ENCODE measurements around the gene SPEF1. TPM values are rescaled to one million over a fixed set of nuclear protein-coding genes. Genes with fewer than 3 reads are reported as not detected.
"Not testable (repeated sequence)": the region's sequence is repeated elsewhere in the genome, so short reads cannot be mapped to it uniquely, and the experiment has no call there.

Gene SPEF1
- total RNA-seq, 2 experiments from 2014 or later: not detected

- Mint-ChIP-seq H3K36me3 (ENCODE audit: low read depth) (peaks cover 63% of the 10 kb centered on the region), H3K27ac (peak overlapping the region; percentile 91), H3K4me1 (peaks cover 50% of the 10 kb centered on the region), H3K27me3 (no peaks in the 10 kb centered on the region), H3K4me3 (peak overlapping the region; percentile 91), H3K9me3 (no peaks in the 10 kb centered on the region)
- POLR2A ChIA-PET: interaction anchor here (0.7 to 1.4 kb wide), 6 partner anchors 8 to 48 kb away, joined by 3 to 19 read pairs (median 4); partner anchors contain the start of genes ADISSP and CENPB
- CTCF ChIA-PET: interaction anchor here (1.2 to 3.0 kb wide), 5 partner anchors 14 to 58 kb away, joined by 4 to 33 read pairs (median 5); partner anchors contain the start of gene AP5S1
- DNase-seq: no peak
These were observed 15.4 kb upstream of the SPEF1 start for GRCh38 chr20:3796477-3797225.

DNA sequence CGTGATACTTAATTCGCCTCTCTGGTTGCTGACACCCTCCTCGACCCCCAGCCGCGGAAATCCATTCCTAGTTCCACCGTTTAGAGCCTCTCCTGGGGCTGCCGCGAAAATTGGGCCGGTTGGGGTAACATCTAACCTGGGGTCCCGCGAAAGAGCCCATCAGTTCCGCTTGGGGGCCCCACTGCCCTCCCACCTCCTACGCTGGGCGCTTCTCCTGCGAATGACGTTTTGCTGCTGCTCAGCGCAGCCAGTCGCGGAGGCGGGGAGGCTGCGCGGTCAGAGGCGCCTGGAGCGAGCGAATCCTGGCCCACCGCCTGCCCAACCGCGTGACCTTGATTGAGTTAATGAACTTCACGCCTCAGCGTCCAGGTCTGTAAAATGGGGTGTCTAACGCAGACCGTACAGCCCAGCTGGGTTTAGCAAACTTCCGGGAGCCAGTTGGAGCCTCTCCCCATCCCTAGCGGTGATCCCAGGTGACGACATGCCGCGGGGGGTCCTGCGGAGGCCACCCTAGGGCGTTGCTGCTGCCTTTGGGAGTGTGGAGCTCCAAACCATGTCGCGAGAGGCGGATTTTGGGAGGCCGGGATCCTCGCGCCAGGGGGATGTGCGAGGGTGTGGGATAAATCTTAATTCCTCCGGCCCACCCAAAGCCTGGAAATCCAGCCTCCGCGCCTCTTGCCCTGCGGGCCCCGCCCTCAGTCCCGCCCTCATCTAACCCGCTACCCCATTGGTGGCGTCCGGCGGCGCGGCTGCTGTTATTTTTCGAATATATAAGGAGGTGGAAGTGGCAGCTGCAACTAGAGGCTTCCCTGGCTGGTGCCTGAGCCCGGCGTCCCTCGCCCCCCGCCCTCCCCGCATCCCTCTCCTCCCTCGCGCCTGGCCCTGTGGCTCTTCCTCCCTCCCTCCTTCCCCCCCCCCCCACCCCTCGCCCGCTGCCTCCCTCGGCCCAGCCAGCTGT is 14.5 kb upstream of the SPEF1 start, which contains the start of gene CDC25B:
Gene CDC25B (plus strand): TSS at position 800 of the 958 bp plus-strand sequence. CDS start 222 bp downstream, outside the sequence.
- peak within 1 kb of the TSS; percentile 91 for H3K4me3 Mint-ChIP-seq
- H3K27ac Mint-ChIP-seq: peak within 1 kb of the TSS; percentile 96
- POLR2A ChIA-PET: interaction anchor here (0.7 to 1.4 kb wide), 9 partner anchors 9 to 197 kb away, joined by 3 to 19 read pairs (median 3); partner anchors contain the start of genes ADISSP, CENPB and SPEF1
- peaks cover 41% of the 10 kb centered on the region for H3K4me1 Mint-ChIP-seq
- no peaks in the 10 kb centered on the region for H3K9me3 Mint-ChIP-seq
- CTCF ChIA-PET: interaction anchor here (1.2 to 3.0 kb wide), 5 partner anchors 15 to 59 kb away, joined by 4 to 33 read pairs (median 5); partner anchors contain the start of gene AP5S1
- peak; percentile 95 for DNase-seq
- H3K27me3 Mint-ChIP-seq: no peaks in the 10 kb centered on the region
- peaks cover 55% of the 10 kb centered on the region for H3K36me3 Mint-ChIP-seq (ENCODE audit: low read depth)

DNA sequence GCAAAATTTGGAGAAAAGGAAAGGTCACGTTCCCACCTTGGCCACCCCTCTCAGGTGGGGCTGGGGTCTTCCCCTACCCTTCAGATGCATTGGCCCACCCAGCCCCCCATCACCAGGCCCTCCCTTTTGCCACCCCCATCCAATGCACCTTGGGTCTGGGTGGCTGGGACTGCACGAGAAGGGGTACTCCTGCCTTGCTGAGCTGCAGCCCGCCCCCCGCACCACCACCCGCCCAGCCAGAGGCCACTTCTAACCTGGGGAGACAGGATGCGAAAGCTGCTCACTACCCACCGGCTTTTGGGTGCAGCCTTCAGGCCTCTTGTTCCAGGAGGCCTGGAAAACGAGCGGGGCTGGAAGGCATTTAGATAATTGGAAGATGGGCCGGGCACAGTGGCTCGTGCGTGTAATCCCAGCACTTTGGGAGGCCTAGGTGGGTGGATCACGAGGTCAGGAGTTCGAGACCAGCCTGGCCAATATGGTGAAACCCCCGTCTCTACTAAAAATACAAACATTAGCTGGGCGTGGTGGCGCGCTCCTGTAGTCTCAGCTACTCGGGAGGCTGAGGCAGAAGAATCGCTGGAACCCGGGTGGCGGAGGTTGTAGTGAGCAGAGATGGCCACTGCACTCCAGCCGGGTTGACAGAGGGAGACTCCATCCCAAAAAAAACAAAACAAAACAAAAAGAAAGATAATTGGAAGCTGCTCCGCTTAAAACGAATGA is 13.6 kb upstream of the SPEF1 start:
- POLR2A ChIA-PET: interaction anchor here (1.0 to 1.3 kb wide), 4 partner anchors 8 to 198 kb away, joined by 3 read pairs; partner anchors contain the start of genes CENPB and SPEF1
- H3K27ac Mint-ChIP-seq: peak overlapping the region; percentile 96
- H3K4me1 Mint-ChIP-seq: peaks cover 33% of the 10 kb centered on the region
- no peak for DNase-seq
- no peaks in the 10 kb centered on the region for H3K9me3 Mint-ChIP-seq
- CTCF ChIA-PET: interaction anchor here (1.6 to 3.0 kb wide), 3 partner anchors 19 to 59 kb away, joined by 4 to 33 read pairs (median 16); partner anchors contain the start of gene AP5S1
- no peaks in the 10 kb centered on the region for H3K27me3 Mint-ChIP-seq
- peaks cover 45% of the 10 kb centered on the region for H3K36me3 Mint-ChIP-seq (ENCODE audit: low read depth)
- peak overlapping the region; percentile 91 for H3K4me3 Mint-ChIP-seq

DNA sequence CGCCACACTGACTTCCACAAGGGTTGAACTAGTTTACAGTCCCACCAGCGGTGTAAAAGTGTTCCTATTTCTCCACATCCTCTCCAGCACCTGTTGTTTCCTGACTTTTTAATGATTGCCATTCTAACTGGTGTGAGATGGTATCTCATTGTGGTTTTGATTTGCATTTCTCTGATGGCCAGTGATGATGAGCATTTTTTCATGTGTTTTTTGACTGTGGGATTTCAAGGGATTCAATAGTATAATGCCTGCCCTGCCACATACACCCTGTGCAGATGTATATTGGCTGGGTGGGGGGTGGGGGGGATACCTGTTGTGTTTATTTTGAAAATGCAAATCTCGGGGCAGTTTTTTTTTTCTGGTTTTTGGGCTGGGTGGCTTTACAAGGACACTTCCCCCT is 12.9 kb upstream of the SPEF1 start:
- not testable (repeated sequence) for H3K27me3 Mint-ChIP-seq, DNase-seq, H3K9me3 Mint-ChIP-seq
- Mint-ChIP-seq H3K36me3 (ENCODE audit: low read depth) (peaks cover 38% of the 10 kb centered on the region), H3K4me1 (peaks cover 27% of the 10 kb centered on the region), H3K27ac (peak overlapping the region; percentile 26), H3K4me3 (peak overlapping the region; percentile 35)
- POLR2A ChIA-PET: interaction anchor here (1.0 to 1.2 kb wide), 2 partner anchors 7 to 73 kb away, joined by 3 read pairs; partner anchors contain the start of gene CENPB
- CTCF ChIA-PET: interaction anchor here (2.6 kb wide), 1 partner anchor 19 kb away, joined by 16 read pairs; no protein-coding TSS in a partner anchor

- not testable (repeated sequence) for H3K36me3 Mint-ChIP-seq (ENCODE audit: low read depth); H3K4me3 Mint-ChIP-seq; H3K27me3 Mint-ChIP-seq; DNase-seq; H3K27ac Mint-ChIP-seq; H3K9me3 Mint-ChIP-seq
- peaks cover 35% of the 10 kb centered on the region for H3K4me1 Mint-ChIP-seq
- CTCF ChIA-PET: interaction anchor here (3.9 to 9.4 kb wide), 3 partner anchors 31 to 296 kb away, joined by 14 to 98 read pairs (median 46); partner anchors contain the start of gene AP5S1
- POLR2A ChIA-PET: interaction anchor here (1.1 to 8.8 kb wide), 3 partner anchors 22 to 31 kb away, joined by 3 to 90 read pairs (median 57); partner anchors contain the start of gene AP5S1
These were observed 8.0 kb upstream of the SPEF1 start for GRCh38 chr20:3789201-3789600.

DNA sequence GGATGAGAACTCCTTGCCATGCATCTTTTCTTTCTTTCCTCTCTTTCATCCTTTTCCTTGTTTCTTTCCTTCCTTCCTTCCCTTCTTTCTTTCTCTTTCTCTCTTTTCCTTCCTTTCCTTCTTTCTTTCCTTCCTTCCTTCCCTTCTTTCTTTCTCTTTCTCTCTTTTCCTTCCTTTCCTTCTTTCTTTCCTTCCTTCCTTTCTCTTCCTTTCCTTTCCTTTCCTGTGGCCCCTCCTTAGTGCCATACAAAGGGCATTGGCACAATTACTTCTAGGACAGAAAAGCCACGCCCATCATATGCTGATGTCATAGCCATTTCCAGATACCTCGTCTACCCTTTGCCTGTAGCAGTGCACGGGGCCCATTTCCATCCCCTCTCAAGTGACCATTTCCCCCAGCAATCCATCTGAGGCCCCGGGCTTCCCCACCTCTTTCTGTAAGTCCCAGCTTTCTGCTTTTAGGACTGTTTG is 7.5 kb upstream of the SPEF1 start:
- no peaks in the 10 kb centered on the region for H3K27me3 Mint-ChIP-seq
- peaks cover 7% of the 10 kb centered on the region for H3K36me3 Mint-ChIP-seq (ENCODE audit: low read depth)
- no peaks in the 10 kb centered on the region for H3K9me3 Mint-ChIP-seq
- no peak overlapping the region for H3K27ac Mint-ChIP-seq
- CTCF ChIA-PET: interaction anchor here (1.2 to 9.4 kb wide), 4 partner anchors 21 to 297 kb away, joined by 5 to 98 read pairs (median 30); partner anchors contain the start of genes ADISSP and AP5S1
- POLR2A ChIA-PET: interaction anchor here (1.1 to 8.8 kb wide), 4 partner anchors 16 to 32 kb away, joined by 3 to 90 read pairs (median 31); partner anchors contain the start of gene AP5S1
- no peak overlapping the region for H3K4me3 Mint-ChIP-seq
- peaks cover 36% of the 10 kb centered on the region for H3K4me1 Mint-ChIP-seq
- DNase-seq: no peak

GRCh38 chr20:3787324-3788014 is 6.2 kb upstream of the SPEF1 start:
- peaks cover 44% of the 10 kb centered on the region for H3K4me1 Mint-ChIP-seq
- POLR2A ChIA-PET: interaction anchor here (0.8 to 8.8 kb wide), 13 partner anchors 8 to 91 kb away, joined by 3 to 90 read pairs (median 6); partner anchors contain the start of genes ADISSP, AP5S1 and CDC25B
- DNase-seq: no peak
- no peak overlapping the region for H3K27ac Mint-ChIP-seq
- H3K36me3 Mint-ChIP-seq (ENCODE audit: low read depth): peaks cover 11% of the 10 kb centered on the region
- H3K27me3 Mint-ChIP-seq: no peaks in the 10 kb centered on the region
- H3K4me3 Mint-ChIP-seq: peak overlapping the region; percentile 67
- no peaks in the 10 kb centered on the region for H3K9me3 Mint-ChIP-seq
- CTCF ChIA-PET: interaction anchor here (0.6 to 9.4 kb wide), 17 partner anchors 9 to 304 kb away, joined by 3 to 98 read pairs (median 5); partner anchors contain the start of genes ADISSP and AP5S1

- ChIA-PET CTCF (interaction anchor here (0.6 to 9.4 kb wide), 19 partner anchors 8 to 305 kb away, joined by 3 to 98 read pairs (median 5); partner anchors contain the start of genes ADISSP and AP5S1), POLR2A (interaction anchor here (0.6 to 8.8 kb wide), 16 partner anchors 8 to 121 kb away, joined by 3 to 90 read pairs (median 4); partner anchors contain the start of genes ADISSP, AP5S1 and CDC25B)
- Mint-ChIP-seq H3K4me3 (peak within 1 kb of the TSS; percentile 81), H3K4me1 (peaks cover 45% of the 10 kb centered on the region), H3K36me3 (ENCODE audit: low read depth) (peaks cover 11% of the 10 kb centered on the region), H3K27ac (peak within 1 kb of the TSS; percentile 77), H3K27me3 (no peaks in the 10 kb centered on the region), H3K9me3 (no peaks in the 10 kb centered on the region)
- DNase-seq: peak; percentile 92
These were observed 5.5 kb upstream of the SPEF1 start, which contains the start of gene CENPB for GRCh38 chr20:3786665-3787323. Gene CENPB, minus strand, starts transcription at chr20:3786740. Its CDS starts 257 bp downstream, at chr20:3786483.

DNA sequence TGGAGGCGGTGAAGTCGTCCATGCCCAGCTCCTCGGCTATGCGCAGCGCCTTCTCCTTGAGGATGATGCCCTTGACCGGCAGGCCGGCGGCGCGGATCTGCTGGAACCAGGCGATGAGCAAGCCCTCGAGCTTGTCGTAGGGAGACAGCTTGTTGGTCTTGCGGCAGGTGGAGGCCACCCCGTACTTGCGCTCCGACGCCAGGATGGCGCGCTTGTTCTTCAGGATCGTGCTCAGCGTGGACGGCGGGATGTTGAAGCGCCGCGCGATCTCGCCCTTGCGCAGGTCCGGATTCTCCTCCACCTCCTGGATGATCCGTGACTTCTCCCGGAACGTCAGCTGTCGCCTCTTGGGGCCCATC is 4.9 kb upstream of the SPEF1 start:
- Mint-ChIP-seq H3K4me1 (peaks cover 52% of the 10 kb centered on the region), H3K4me3 (peak overlapping the region; percentile 81), H3K27ac (peak overlapping the region; percentile 77), H3K9me3 (no peaks in the 10 kb centered on the region), H3K36me3 (ENCODE audit: low read depth) (peaks cover 11% of the 10 kb centered on the region), H3K27me3 (peaks cover 1% of the 10 kb centered on the region)
- ChIA-PET CTCF (interaction anchor here (0.6 to 9.4 kb wide), 12 partner anchors 17 to 306 kb away, joined by 3 to 98 read pairs (median 6); partner anchors contain the start of genes ADISSP and AP5S1), POLR2A (interaction anchor here (1.0 to 8.8 kb wide), 11 partner anchors 10 to 121 kb away, joined by 3 to 90 read pairs (median 9); partner anchors contain the start of genes ADISSP, AP5S1 and CDC25B)
- peak; percentile 56 for DNase-seq

Measured in activated CD4-positive, alpha-beta memory T cell treated with anti-CD3 and anti-CD28 coated beads, Interleukin-2, amount 10 ng/mL, durations not matched to agents 7 days and 5 days (primary cell).